ENCODE measurements around the gene DNAJC22. TPM values are rescaled to one million over a fixed set of nuclear protein-coding genes. Genes with fewer than 3 reads are reported as not detected.
"Not testable (repeated sequence)": the region's sequence is repeated elsewhere in the genome, so short reads cannot be mapped to it uniquely, and the experiment has no call there.

The DNAJC22 gene
- total RNA-seq, 1 experiment from 2014 or later = 1.4 TPM

GRCh38 chr12:49331380-49332222, 15.1 kb upstream of the DNAJC22 start:
- DNase-seq (ENCODE audit: low read depth) = peak; percentile 63

- DNase-seq (ENCODE audit: low read depth) = no peak
These were observed 14.2 kb upstream of the DNAJC22 start for GRCh38 chr12:49332441-49332861.

- no peak for DNase-seq (ENCODE audit: low read depth)
These were observed 13.8 kb upstream of the DNAJC22 start for GRCh38 chr12:49332891-49333371.

- DNase-seq (ENCODE audit: low read depth) = not testable (repeated sequence)
These were observed 12.9 kb upstream of the DNAJC22 start for GRCh38 chr12:49333778-49334177.

GRCh38 chr12:49334226-49334625, 12.5 kb upstream of the DNAJC22 start:
- DNase-seq (ENCODE audit: low read depth) = no peak

- DNase-seq (ENCODE audit: low read depth) = no peak
These were observed 12.0 kb upstream of the DNAJC22 start for GRCh38 chr12:49334681-49335080.

- DNase-seq (ENCODE audit: low read depth) = no peak
These were observed 11.4 kb upstream of the DNAJC22 start for GRCh38 chr12:49335118-49335954.

GRCh38 chr12:49335955-49336644, 10.6 kb upstream of the DNAJC22 start:
- no peak for DNase-seq (ENCODE audit: low read depth)

GRCh38 chr12:49336645-49337584, 9.8 kb upstream of the DNAJC22 start, which contains the start of gene C1QL4:
Gene C1QL4 (minus strand): TSS chr12:49337188. CDS start chr12:49336477, 711 bp downstream.
- DNase-seq (ENCODE audit: low read depth) = peak; percentile 55

GRCh38 chr12:49338830-49339463, 7.7 kb upstream of the DNAJC22 start:
- no peak for DNase-seq (ENCODE audit: low read depth)

GRCh38 chr12:49339464-49339861, 7.2 kb upstream of the DNAJC22 start:
- no peak for DNase-seq (ENCODE audit: low read depth)

- DNase-seq (ENCODE audit: low read depth) = no peak
These were observed 6.4 kb upstream of the DNAJC22 start for GRCh38 chr12:49340095-49340870.

- DNase-seq (ENCODE audit: low read depth) = no peak
These were observed 5.5 kb upstream of the DNAJC22 start for GRCh38 chr12:49340971-49341776.

GRCh38 chr12:49341777-49342065, 5.0 kb upstream of the DNAJC22 start:
- DNase-seq (ENCODE audit: low read depth) = no peak

- DNase-seq (ENCODE audit: low read depth) = peak; percentile 77
These were observed 4.4 kb upstream of the DNAJC22 start for GRCh38 chr12:49342066-49342913.

GRCh38 chr12:49342914-49343731, 3.6 kb upstream of the DNAJC22 start:
- DNase-seq (ENCODE audit: low read depth) = no peak

Measured in LHCN-M2 (cell line).